CD4-positive, alpha-beta T cell treated with Interleukin-4 for 1 hour (primary cell): ENCODE data around the gene TXLNB.
A peak's percentile ranks its signal among the peaks of the same experiment; 100 is the strongest.
"Not testable (repeated sequence)": the region's sequence is repeated elsewhere in the genome, so short reads cannot be mapped to it uniquely, and the experiment has no call there.

Experiments used
- DNase-seq, 2 donors: peaks; one replicate each; pipeline ENCODE4 v3.0.0-alpha.2; 2020 to 2022

TXLNB gene

DNA sequence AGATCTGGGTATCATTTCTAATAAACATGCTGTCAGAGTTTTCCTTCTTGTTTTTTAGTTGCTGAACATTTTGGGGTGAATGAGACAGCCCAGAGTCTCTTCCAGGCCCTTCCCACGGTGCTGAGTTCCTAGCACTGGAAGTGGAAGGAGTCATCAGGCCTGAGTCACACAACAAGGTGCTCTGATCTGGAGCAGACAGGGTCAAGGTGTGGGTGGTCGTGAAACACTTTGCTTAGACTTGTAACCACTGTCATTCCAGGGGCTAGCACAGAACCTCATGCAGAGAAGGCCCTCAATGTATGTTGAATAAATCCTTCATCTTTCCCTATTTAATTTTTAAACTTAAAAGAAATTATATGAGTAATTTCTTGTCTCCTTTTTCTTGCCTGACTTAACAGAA is 60.6 kb downstream of the TXLNB start:
- no peak for DNase-seq

DNA sequence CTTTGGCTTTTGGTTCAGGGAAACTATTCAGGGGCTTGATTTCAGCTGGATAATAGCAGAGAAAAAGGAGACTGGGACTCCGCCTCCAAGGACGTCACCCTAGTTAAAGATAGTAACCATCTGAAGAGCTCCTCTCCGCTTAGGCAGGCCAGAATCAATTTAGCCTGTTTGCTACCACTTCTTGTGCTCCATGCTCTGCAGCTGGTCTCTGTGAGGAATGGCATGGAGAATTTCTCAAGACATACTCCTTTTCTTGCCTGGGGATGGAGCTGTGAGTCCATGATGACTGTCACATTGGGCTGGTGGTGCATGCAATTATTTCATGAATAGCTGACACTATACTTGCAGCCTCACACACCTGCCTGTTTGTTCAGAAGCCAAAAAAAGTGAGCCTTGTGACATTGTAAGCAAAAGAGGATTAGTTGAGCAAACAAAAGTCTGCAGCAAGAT is 61.4 kb downstream of the TXLNB start:
- peak in 1 of 2 donors; percentile 32 for DNase-seq

DNA sequence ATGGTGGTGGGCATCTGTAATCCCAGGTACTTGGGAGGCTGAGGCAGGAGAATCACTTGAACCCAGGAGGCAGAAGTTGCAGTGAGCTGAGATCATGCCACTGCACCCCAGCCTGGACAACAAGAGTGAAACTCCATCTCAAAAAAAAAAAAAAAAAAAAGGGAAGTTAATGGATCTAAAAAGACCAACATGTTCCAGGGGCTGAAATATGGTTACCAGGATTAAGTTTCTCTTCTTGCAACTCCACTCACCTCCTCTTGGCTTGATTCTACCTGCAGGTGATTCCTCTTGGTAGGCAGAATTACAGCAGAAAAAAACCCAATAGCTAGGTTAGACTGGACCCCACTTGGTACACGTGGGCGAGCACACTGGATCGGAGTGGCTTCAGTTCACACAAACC is 63.4 kb downstream of the TXLNB start:
- DNase-seq = not testable (repeated sequence)

DNA sequence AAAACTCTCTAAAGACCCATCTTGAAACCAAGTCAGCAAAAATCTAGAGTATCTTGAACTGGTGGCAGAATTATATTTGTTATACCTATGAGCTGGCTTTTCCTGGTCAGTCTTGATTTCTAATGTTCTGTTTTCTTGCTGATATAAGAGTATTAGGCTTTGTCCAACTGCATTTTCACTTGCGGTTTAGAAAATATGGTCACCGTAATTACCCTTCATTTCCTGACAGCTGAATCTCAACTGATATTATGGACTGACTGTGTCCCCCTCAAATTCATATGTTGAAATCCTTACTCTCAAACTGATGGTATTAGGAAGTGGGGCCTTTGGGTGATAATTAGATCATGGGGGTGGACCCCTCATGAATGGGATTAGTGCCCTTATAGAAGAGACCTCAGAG is 72.1 kb downstream of the TXLNB start:
- no peak for DNase-seq

DNA sequence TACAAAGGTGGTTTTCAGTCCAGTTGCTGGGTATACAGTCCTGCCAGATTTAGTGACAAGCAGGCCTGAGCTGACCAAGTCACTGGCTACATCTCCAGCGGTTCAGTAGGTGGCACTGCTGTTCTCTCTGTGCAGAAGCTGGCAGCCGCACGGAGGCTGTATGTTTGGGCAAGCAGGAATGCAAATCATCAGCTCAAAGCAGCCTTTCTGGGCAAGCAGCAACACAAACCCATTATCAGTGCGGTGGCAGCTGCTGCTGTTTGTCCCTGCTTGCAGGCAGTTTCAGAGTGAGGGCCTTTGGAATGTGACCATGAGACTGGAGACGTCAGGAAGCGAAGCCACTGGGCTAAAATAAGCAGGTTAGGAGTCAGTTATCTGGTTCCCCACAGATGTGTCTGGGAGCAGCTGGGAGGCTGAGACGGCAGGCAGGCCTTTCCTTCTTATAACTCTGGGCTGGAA is 72.5 kb downstream of the TXLNB start:
- DNase-seq = peak; percentile 79 to 84

DNA sequence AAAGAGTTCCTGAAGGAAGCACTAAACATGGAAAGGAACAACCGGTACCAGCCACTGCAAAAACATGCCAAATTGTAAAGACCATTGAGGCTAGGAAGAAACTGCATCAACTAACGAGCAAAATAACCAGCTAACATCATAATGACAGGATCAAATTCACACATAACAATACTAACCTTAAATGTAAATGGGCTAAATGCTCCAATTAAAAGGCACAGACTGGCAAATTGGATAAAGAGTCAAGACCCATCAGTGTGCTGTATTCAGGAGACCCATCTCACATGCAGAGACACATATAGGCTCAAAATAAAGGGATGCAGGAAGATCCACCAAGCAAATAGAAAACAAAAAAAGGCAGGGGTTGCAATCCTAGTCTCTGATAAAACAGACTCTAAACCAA is 79.3 kb downstream of the TXLNB start:
- DNase-seq = not testable (repeated sequence)

DNA sequence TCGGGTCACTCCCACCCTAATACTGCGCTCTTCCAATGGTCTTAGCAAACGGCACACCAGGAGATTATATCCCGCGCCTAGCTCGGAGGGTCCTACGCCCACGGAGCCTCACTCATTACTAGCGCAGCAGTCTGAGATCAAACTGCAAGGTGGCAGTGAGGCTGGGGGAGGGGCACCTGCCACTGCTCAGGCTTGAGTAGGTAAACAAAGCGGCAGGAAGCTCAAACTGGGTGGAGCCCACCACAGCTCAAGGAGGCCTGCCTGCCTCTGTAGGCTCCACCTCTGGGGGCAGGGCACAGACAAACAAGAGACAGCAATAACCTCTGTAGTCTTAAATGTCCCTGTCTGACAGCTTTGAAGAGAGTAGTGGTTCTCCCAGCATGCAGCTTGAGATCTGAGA is 81.0 kb downstream of the TXLNB start:
- peak in 1 of 2 donors; percentile 18 for DNase-seq

DNA sequence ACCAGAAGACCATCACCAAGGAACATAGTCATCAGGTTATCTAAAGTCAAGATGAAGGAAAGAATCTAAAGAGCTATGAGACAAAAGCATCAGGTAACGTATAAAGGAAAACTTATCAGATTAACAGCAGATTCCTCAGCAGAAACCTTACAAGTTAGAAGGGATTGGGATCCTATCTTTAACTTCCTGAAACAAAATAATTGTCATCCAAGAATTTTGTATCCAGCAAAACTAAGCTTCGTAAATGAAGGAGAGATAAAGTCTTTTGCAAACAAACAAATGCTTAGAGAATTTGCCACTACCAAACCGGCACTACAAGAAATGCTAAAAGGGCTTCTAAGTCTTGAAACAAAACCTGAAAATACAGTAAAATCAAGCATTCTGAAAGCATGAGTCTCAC is 86.0 kb downstream of the TXLNB start:
- no peak for DNase-seq

DNA sequence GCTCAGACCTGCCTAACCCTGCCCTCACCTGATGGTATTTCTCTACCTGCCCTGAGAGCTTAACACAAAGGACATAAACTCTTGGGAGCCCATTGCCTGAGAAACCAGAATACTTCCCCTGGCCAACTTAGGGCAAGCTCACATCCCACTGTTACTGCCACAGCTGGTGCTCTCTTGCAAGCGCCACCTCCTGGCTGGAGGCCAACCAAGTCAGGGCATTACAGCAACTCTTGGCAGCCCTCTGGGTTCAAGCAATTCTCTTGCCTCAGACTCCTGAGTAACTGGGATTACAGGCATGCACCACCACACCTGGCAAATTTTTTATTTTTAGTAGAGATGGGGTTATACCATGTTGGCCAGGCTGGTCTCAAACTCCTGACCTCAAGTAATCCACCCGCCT is 86.8 kb downstream of the TXLNB start:
- no peak for DNase-seq

DNA sequence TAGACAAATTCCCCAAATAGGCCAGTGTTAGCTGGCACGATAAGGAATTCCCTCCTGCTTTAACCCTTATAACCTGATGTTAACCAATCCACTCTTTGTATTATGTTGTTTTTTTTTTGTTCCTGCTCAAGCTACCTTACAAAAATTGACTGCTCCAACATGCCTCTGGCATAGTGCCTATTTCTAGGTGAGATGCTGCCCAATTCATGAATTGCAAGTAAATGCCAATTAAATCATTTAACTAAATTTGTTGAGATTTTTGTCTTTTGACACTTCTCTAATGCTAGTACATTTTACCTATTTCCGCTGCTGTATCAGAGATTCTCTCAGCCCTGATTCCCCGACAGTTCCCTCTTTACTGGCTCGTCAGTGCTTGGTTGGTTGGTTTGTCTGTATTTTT is 90.4 kb downstream of the TXLNB start:
- no peak for DNase-seq

DNA sequence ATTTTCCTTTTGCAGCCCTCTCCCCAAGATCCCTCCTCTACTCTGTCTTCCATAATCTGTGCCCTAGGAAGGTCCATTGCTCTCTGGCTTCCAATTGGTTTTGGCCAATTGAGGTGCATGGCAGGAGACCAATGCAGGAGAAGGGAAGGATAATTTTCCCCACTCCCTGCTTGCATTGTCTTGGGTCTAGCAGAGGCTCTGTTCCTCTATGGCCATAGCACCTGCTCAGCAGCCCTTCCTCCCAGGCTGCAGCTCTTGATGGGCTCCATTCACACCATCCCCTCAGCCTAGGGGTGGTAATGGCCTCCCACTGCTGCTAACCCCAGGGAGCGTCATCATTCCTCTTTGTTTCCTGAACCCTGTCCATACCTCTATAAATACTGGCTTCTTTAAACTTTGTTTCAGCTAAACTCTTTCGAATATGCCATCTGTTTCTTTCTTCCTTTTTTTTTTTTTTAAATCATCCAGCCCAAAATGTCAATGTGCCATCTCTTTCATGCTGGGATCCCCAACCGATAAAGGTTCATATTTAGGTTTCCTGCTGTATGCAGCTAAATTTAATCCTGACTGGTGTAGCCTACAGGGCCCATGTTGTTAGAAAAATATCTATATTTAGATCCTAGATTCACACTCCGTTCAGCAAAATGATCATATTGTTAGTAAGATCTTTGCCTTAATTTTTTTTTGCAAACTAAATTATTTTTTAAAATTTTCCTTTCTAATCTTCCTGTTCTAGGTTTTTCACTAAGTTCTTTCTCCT is 93.1 kb downstream of the TXLNB start:
- no peak for DNase-seq

DNA sequence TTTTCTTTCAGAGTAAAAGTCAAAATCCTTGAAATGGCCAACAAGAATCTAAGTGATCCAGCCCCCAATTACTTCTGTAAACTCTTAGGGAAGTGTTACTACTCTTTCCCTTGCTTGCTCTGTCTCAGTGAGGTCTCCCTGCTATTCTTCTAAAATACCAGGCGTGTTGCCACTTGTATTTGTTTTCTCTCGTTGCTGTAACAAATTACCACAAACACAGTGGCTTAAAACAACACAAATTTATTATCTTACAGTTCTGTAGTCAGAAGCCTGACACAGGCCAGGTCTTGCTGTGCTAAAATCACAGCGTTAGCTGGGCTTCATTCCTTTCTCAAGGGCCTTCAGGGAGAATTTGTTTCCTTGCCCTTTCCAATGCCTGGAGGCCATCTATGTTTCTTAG is 97.1 kb downstream of the TXLNB start:
- no peak for DNase-seq
